Right lobe of liver (tissue), 4 donors: ENCODE measurements around the gene GATA6.

ENCODE experiments used
- POLR2A ChIP-seq: fragments of 450-650 bp; IDR thresholded peaks from one replicate; pipeline ENCODE4 v1.6.1; 2017; ENCODE audit warnings: antibody characterized with exemption, mild to moderate bottlenecking
- TF ChIP-seq, protein P1 (sequence below), 4 donors: fragments of 200-600 bp in 3 of 4; fragments of 450-650 bp in 1 of 4; IDR thresholded peaks; one replicate each; pipeline versions ENCODE4 v1.5.1 to v1.8.0; 2016 to 2022; ENCODE audit warnings: antibody characterized with exemption in 4 of 4, mild to moderate bottlenecking in 2 of 4
- donor health status: DM: no; HTN: no; CAD: no.
- donor health status: DM: no; HTN: no; CAD: no.
- donor health status: DM: no; HTN: yes; CAD: no.

DNA sequence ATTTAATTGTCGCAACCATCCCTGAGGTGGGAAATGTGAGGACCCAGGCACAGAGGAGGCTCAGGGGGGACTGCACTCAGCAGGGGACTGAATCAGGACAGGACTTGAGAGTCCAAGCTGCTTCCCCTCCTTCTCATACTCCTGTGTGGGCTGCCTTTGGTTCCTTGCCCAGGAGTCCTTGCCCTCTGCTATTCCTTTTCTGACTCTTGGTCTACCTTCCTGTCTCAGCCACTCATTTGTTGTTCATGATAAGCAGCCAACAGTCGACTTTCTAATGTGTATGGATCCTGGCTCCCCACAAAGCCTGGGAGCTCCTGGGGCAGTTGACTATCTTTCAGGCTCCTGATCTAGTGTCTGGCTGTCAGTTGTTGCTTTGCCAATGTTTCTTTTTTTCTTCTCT lies 28.3 kb downstream of the GATA6 start:
- TF ChIP-seq, protein P1, sequence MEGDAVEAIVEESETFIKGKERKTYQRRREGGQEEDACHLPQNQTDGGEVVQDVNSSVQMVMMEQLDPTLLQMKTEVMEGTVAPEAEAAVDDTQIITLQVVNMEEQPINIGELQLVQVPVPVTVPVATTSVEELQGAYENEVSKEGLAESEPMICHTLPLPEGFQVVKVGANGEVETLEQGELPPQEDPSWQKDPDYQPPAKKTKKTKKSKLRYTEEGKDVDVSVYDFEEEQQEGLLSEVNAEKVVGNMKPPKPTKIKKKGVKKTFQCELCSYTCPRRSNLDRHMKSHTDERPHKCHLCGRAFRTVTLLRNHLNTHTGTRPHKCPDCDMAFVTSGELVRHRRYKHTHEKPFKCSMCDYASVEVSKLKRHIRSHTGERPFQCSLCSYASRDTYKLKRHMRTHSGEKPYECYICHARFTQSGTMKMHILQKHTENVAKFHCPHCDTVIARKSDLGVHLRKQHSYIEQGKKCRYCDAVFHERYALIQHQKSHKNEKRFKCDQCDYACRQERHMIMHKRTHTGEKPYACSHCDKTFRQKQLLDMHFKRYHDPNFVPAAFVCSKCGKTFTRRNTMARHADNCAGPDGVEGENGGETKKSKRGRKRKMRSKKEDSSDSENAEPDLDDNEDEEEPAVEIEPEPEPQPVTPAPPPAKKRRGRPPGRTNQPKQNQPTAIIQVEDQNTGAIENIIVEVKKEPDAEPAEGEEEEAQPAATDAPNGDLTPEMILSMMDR (IDR thresholded peaks at IDR 0.05) = no peak
- TF ChIP-seq POLR2A = no peak
